ENCODE data around the gene CAMTA1.
"Not testable (repeated sequence)": the region's sequence is repeated elsewhere in the genome, so short reads cannot be mapped to it uniquely, and the experiment has no call there.

CAMTA1 gene

GRCh38 chr1:7588457-7588827 lies 803.2 kb downstream of the CAMTA1 start:
- no peak for DNase-seq

- no peak for DNase-seq
Observed at GRCh38 chr1:7589080-7589735, 804.0 kb downstream of the CAMTA1 start.

GRCh38 chr1:7589774-7590425 lies 804.6 kb downstream of the CAMTA1 start:
- no peak for DNase-seq

GRCh38 chr1:7590426-7590790 lies 805.2 kb downstream of the CAMTA1 start:
- DNase-seq, result no peak

- no peak for DNase-seq
Observed at GRCh38 chr1:7591565-7591964, 806.3 kb downstream of the CAMTA1 start.

- DNase-seq, result no peak
Observed at GRCh38 chr1:7592120-7592798, 807.0 kb downstream of the CAMTA1 start.

GRCh38 chr1:7594002-7594713 lies 808.9 kb downstream of the CAMTA1 start:
- DNase-seq, result no peak

GRCh38 chr1:7594714-7595295 lies 809.6 kb downstream of the CAMTA1 start:
- DNase-seq, result no peak

- DNase-seq, result no peak
Observed at GRCh38 chr1:7595336-7595735, 810.1 kb downstream of the CAMTA1 start.

- no peak for DNase-seq
Observed at GRCh38 chr1:7596126-7596965, 811.1 kb downstream of the CAMTA1 start.

- not testable (repeated sequence) for DNase-seq
Observed at GRCh38 chr1:7598058-7598457, 812.8 kb downstream of the CAMTA1 start.

- not testable (repeated sequence) for DNase-seq
Observed at GRCh38 chr1:7604906-7605305, 819.7 kb downstream of the CAMTA1 start.

GRCh38 chr1:7606096-7606495 lies 820.8 kb downstream of the CAMTA1 start:
- DNase-seq, result no peak

- no peak for DNase-seq
Observed at GRCh38 chr1:7607097-7607496, 821.8 kb downstream of the CAMTA1 start.

- DNase-seq, result no peak
Observed at GRCh38 chr1:7608628-7609305, 823.5 kb downstream of the CAMTA1 start.

- DNase-seq, result no peak
Observed at GRCh38 chr1:7609311-7609994, 824.2 kb downstream of the CAMTA1 start.

GRCh38 chr1:7610106-7610731 lies 825.0 kb downstream of the CAMTA1 start:
- no peak for DNase-seq

GRCh38 chr1:7610936-7611335 lies 825.7 kb downstream of the CAMTA1 start:
- no peak for DNase-seq

GRCh38 chr1:7611421-7612010 lies 826.3 kb downstream of the CAMTA1 start:
- DNase-seq, result no peak

All from NCI-H1105 (cell line).